Right lobe of liver (tissue), 6 donors: Measurements from ENCODE around the gene ZNF627. TPM values are rescaled to one million over a fixed set of nuclear protein-coding genes. Genes with fewer than 3 reads are reported as not detected.

Experiments
- ATAC-seq, 4 donors: fragments of 200-7000 bp; cut with Tn5 transposase; one replicate each; pipeline ENCODE4 v1.9.1; 2020; ENCODE audit warnings: mild to moderate bottlenecking in 4 of 4, moderate library complexity in 4 of 4
- DNase-seq, 3 donors: peaks; one replicate each; pipeline ENCODE4 v3.0.0-alpha.2; 2020
- H3K27ac ChIP-seq, 3 donors: fragments of 200-600 bp; one replicate each; pipeline ENCODE4 v1.8.0; 2022
- H3K27me3 ChIP-seq, 2 donors: fragments of 200-600 bp; one replicate each; pipeline ENCODE4 v1.8.0; 2022
- H3K36me3 ChIP-seq, 4 donors: fragments of 200-600 bp; sonication (generic) in 1 of 4; one replicate each; pipeline versions ENCODE4 v1.5.1 to v1.8.0; 2017 to 2022; ENCODE audit warnings: control low read depth in 1 of 4
- H3K4me1 ChIP-seq, 4 donors: fragments of 200-600 bp; sonication (generic) in 1 of 4; one replicate each; pipeline versions ENCODE4 v1.5.1 to v1.8.0; 2017 to 2022; ENCODE audit warnings: control low read depth in 1 of 4
- H3K4me3 ChIP-seq, 3 donors: fragments of 200-600 bp; one replicate each; pipeline ENCODE4 v1.8.0; 2022
- H3K9me3 ChIP-seq, 4 donors: fragments of 200-600 bp; sonication (generic) in 1 of 4; one replicate each; pipeline versions ENCODE4 v1.5.1 to v1.8.0; 2017 to 2022; ENCODE audit warnings: control low read depth in 1 of 4
- POLR2A ChIP-seq: fragments of 450-650 bp; IDR thresholded peaks from one replicate; pipeline ENCODE4 v1.6.1; 2017; ENCODE audit warnings: antibody characterized with exemption, mild to moderate bottlenecking
- WGBS: methylation state at CpG from one replicate; pipeline ENCODE4 v1.1.6; 2018; ENCODE audit warnings: low coverage, low lambda C conversion rate; ENCODE audit not compliant: insufficient coverage; ENCODE audit errors: missing lambda C conversion rate; 5-methylcytosine and 5-hydroxymethylcytosine counted together
- intact Hi-C, 2 donors: fragments of 100-400 bp; cut with DNase I; formaldehyde crosslinking; loops; one replicate each; pipeline versions ENCODE4 v1.11.2 to v1.14.1; 2022
- total RNA-seq, 6 experiments: library from RNA; depleted of rRNA in 2 of 6; stranded (reverse); fragments of >200 nt in 2 of 6; fragmentation: NEBNext Ultra II Directional in 3 of 6; extraction: Animal tissue kit (Norgen Biotek cat#: 25700) in 3 of 6; gene quantifications; one replicate each; pipeline versions ENCODE4 v1.1.0 to v1.2.4, GENCODE V29; 2016 to 2023
- TF ChIP-seq, protein P1 (sequence below), 4 donors: fragments of 200-600 bp in 3 of 4; fragments of 450-650 bp in 1 of 4; IDR thresholded peaks; one replicate each; pipeline versions ENCODE4 v1.5.1 to v1.8.0; 2016 to 2022; ENCODE audit warnings: antibody characterized with exemption in 4 of 4, mild to moderate bottlenecking in 2 of 4
- donor health status: DM: no; HTN: yes; CAD: no.
- donor health status: DM: no; HTN: no; CAD: no.
- donor health status: DM: no; HTN: no; CAD: no.
- donor health status: DM: no; HTN: yes; CAD: no.
- donor health status: DM: no; HTN: yes; CAD: no.

The ZNF627 gene
- total RNA-seq, 6 experiments from 2014 or later = 2.7 to 5.4 (median 4.6) TPM

DNA sequence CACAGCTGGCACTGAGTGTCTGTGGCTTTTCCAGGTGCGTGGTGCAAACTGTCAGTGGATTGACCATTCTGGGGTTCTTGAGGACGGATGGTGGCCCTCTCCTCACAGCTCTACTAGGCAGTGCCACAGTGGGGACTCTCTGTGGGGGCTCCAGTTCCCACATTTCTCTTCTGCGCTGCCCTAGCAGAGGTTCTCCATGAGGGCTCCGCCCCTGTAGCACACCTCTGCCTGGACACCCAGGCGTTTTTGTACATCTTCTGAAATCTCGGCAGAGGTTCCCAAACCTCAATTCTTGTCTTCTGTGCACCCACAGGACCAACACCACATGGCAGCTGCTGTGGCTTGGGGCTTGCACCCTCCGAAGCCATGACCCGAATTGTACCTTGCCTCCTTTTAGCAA is 9.2 kb downstream of the ZNF627 start:
- DNase-seq = no peak
- ATAC-seq = no peak
- TF ChIP-seq POLR2A = no peak
- TF ChIP-seq, protein P1, sequence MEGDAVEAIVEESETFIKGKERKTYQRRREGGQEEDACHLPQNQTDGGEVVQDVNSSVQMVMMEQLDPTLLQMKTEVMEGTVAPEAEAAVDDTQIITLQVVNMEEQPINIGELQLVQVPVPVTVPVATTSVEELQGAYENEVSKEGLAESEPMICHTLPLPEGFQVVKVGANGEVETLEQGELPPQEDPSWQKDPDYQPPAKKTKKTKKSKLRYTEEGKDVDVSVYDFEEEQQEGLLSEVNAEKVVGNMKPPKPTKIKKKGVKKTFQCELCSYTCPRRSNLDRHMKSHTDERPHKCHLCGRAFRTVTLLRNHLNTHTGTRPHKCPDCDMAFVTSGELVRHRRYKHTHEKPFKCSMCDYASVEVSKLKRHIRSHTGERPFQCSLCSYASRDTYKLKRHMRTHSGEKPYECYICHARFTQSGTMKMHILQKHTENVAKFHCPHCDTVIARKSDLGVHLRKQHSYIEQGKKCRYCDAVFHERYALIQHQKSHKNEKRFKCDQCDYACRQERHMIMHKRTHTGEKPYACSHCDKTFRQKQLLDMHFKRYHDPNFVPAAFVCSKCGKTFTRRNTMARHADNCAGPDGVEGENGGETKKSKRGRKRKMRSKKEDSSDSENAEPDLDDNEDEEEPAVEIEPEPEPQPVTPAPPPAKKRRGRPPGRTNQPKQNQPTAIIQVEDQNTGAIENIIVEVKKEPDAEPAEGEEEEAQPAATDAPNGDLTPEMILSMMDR (IDR thresholded peaks at IDR 0.05) = no peak
- Histone ChIP-seq H3K9me3 (no peaks in the 10 kb centered on the region), H3K36me3 (no peaks in the 10 kb centered on the region), H3K27me3 (no peaks in the 10 kb centered on the region), H3K4me1 (no peaks in the 10 kb centered on the region), H3K27ac (no peak overlapping the region), H3K4me3 (no peak overlapping the region)
- intact Hi-C loops = no loop called here
- WGBS = no CpG with 5 or more reads among the region's 8 CpGs

GRCh38 chr19:11611730-11612129 is 14.4 kb downstream of the ZNF627 start:
- TF ChIP-seq, protein P1 (IDR thresholded peaks at IDR 0.05) = no peak
- TF ChIP-seq POLR2A = no peak
- ATAC-seq (no peak), DNase-seq (no peak)
- Histone ChIP-seq H3K4me3 (no peak overlapping the region), H3K9me3 (peaks cover 0 to 5% (median 0%) of the 10 kb centered on the region in 4 donors), H3K27ac (no peak overlapping the region), H3K36me3 (peaks cover 0 to 18% (median 11%) of the 10 kb centered on the region in 4 donors), H3K4me1 (no peaks in the 10 kb centered on the region), H3K27me3 (no peaks in the 10 kb centered on the region)
- 100% methylated on average over 1 of the region's 1 CpG for WGBS
- intact Hi-C loops = no loop called here

DNA sequence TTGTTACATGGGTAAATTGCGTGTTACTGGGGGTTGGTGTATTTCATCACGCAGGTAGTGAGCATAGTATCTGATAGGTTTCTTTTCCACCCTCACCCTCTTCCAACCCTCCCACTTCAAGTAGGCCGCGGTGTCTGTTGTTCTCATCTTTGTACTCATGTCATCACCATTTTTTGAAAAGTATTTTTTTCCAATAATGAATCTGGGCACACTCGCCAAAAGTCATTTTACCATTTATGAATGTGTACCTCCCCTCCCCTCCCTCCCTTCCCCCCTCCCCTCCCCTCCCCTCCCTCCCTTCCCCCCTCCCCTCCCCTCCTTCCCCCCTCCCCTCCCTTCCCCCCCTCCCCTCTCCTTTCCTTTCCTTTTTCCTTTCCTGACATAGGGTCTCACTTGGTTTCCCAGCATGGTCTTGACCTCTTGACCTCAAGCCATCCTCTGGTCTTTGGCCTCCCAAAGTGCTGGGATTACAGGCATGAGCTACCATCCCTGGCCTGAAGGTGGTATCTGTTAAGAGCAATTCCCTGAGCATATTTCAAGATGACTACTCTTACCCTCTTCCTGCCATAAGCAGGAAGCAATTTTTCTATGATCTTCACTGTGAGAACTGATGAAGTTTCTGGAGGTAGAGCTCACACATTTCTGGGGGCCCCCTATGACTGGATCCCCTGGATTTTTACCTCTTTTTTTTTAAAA is 15.7 kb downstream of the ZNF627 start:
- WGBS = 94% methylated on average over 3 of the region's 5 CpGs
- ATAC-seq (no peak), DNase-seq (no peak)
- TF ChIP-seq POLR2A = no peak
- TF ChIP-seq, protein P1 (IDR thresholded peaks at IDR 0.05) = no peak
- Histone ChIP-seq H3K4me1 (no peaks in the 10 kb centered on the region), H3K27me3 (no peaks in the 10 kb centered on the region), H3K9me3 (peaks cover 0 to 17% (median 2%) of the 10 kb centered on the region in 4 donors), H3K4me3 (no peak overlapping the region), H3K27ac (no peak overlapping the region), H3K36me3 (peaks cover 0 to 31% (median 20%) of the 10 kb centered on the region in 4 donors)
- intact Hi-C loops = no loop called here

DNA sequence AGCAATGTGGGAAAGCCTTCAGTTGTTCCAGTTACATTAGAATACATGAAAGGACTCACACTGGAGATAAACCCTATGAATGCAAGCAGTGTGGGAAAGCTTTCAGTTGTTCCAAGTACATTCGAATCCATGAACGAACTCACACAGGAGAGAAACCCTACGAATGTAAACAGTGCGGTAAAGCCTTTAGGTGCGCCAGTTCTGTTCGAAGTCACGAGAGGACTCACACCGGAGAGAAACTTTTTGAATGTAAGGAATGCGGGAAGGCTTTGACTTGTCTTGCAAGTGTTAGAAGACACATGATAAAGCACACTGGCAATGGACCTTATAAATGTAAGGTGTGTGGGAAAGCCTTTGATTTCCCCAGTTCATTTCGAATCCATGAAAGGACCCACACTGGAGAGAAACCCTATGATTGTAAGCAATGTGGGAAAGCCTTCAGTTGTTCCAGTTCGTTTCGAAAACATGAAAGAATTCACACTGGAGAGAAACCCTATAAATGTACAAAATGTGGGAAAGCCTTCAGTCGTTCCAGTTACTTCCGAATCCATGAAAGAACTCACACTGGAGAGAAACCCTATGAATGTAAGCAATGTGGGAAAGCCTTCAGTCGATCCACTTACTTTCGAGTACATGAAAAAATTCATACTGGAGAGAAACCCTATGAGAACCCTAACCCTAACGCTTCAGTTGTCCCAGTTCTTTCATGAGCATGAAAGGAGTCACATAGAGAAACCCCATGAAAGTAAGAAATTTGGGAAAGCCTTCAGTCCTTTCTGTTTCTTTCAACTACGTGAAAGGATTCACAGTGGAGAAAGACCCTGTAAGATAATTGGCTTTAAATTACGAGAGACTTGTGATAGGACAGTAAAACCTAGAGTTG is 20.1 kb downstream of the ZNF627 start:
- no peak for DNase-seq
- no peak for ATAC-seq
- no peaks in the 10 kb centered on the region for H3K4me1 ChIP-seq
- no peak overlapping the region for H3K4me3 ChIP-seq
- TF ChIP-seq, protein P1 (IDR thresholded peaks at IDR 0.05) = no peak
- TF ChIP-seq POLR2A = no peak
- peaks cover 0 to 33% (median 27%) of the 10 kb centered on the region in 4 donors for H3K36me3 ChIP-seq
- H3K9me3 ChIP-seq = peaks cover 0 to 19% (median 2%) of the 10 kb centered on the region in 4 donors
- no peak overlapping the region for H3K27ac ChIP-seq
- WGBS = 95% methylated on average over 11 of the region's 19 CpGs
- intact Hi-C loops = no loop called here
- no peaks in the 10 kb centered on the region for H3K27me3 ChIP-seq
